Endothelial cell of umbilical vein (primary cell): ENCODE data around the gene CCDC106. TPM values are rescaled to one million over a fixed set of nuclear protein-coding genes. Genes with fewer than 3 reads are reported as not detected.

Source experiments
- BruUV-seq: library from RNA; stranded (reverse); fragments of 400-500 nt; replicated peaks from 2 replicates; lab custom pipeline; 2021; lab: Mats Ljungman, UMichigan
- CTCF ChIA-PET: fragments of 300-600, 350-600 bp; sonication (Branson Sonifier 250); formaldehyde crosslinking; loops from one replicate; lab custom pipeline; 2021; ENCODE audit warnings: antibody characterized with exemption, inconsistent platforms; lab: Charles Lee
- POLR2A ChIA-PET: fragments of 300-600, 350-600 bp; sonication (Branson Sonifier 250); formaldehyde crosslinking; loops from one replicate; lab custom pipeline; 2021; ENCODE audit warnings: antibody characterized with exemption, inconsistent platforms; lab: Charles Lee
- DNase-seq: peaks from one replicate; pipeline ENCODE4 v3.0.0-alpha.2; 2011; ENCODE audit warnings: low read depth, low spot score
- FAIRE-seq: peaks from 2 replicates; lab custom pipeline; 2011; peaks lifted over from hg19 to GRCh38; lab: Jason Lieb, UNC
- H2AFZ ChIP-seq: 2 replicates; pipeline ENCODE4 v1.6.0; 2012; ENCODE audit warnings: low read depth, low read length, control low read depth, inconsistent platforms
- H3K27ac ChIP-seq: 2 replicates; pipeline ENCODE4 v1.5.1; 2011; ENCODE audit warnings: low read depth, mild to moderate bottlenecking, control low read depth, low read length, moderate library complexity; ENCODE audit not compliant: insufficient read depth
- H3K27me3 ChIP-seq, 2 experiments: 2 replicates each; pipeline versions ENCODE4 v1.6.0 to v1.6.1; 2011; ENCODE audit warnings: low read length in 2 of 2, mixed read lengths in 1 of 2; ENCODE audit not compliant: control insufficient read depth in 2 of 2, insufficient read depth in 2 of 2
- H3K36me3 ChIP-seq, 2 experiments: 2 replicates in 1 of 2; 3 replicates in 1 of 2; pipeline ENCODE4 v1.5.1; 2011; ENCODE audit warnings: low read length in 2 of 2, mild to moderate bottlenecking in 1 of 2, moderate library complexity in 1 of 2; ENCODE audit not compliant: control insufficient read depth in 2 of 2, insufficient read depth in 2 of 2; ENCODE audit errors: extremely low read depth in 1 of 2
- H3K4me1 ChIP-seq: 3 replicates; pipeline ENCODE4 v1.5.1; 2011; ENCODE audit warnings: mild to moderate bottlenecking, low read length; ENCODE audit not compliant: control insufficient read depth, insufficient read depth; ENCODE audit errors: extremely low read depth
- H3K4me2 ChIP-seq: 2 replicates; pipeline ENCODE4 v1.6.1; 2011; ENCODE audit warnings: low read length, control low read depth, mixed read lengths; ENCODE audit not compliant: insufficient read depth
- H3K4me3 ChIP-seq, 3 experiments: fragments of 200-600 bp in 1 of 3; sonication (generic), shearing (Covaris generic) in 1 of 3; replicated peaks in 1 of 3; 2 replicates each; pipeline ENCODE4 v1.5.1; 2011 to 2016; ENCODE audit warnings: control low read depth in 3 of 3, low read length in 3 of 3, mild to moderate bottlenecking in 2 of 3, inconsistent platforms in 1 of 3, low read depth in 1 of 3, moderate library complexity in 1 of 3; ENCODE audit not compliant: insufficient read depth in 1 of 3
- H3K79me2 ChIP-seq: 2 replicates; pipeline ENCODE4 v1.6.0; 2012; ENCODE audit warnings: low read length, inconsistent platforms; ENCODE audit not compliant: control insufficient read depth, insufficient read depth
- H3K9ac ChIP-seq: replicated peaks from 2 replicates; pipeline ENCODE3; 2011; ENCODE audit warnings: low read length, control low read depth; ENCODE audit not compliant: insufficient read depth; ENCODE audit errors: extremely low read depth
- H3K9me1 ChIP-seq: replicated peaks from 3 replicates; pipeline ENCODE4 v1.6.0; 2011; ENCODE audit warnings: mild to moderate bottlenecking, low read length; ENCODE audit not compliant: control insufficient read depth, insufficient read depth; ENCODE audit errors: extremely low read depth
- H3K9me3 ChIP-seq: replicated peaks from 2 replicates; pipeline ENCODE4 v1.5.1; 2012; ENCODE audit warnings: low read length, inconsistent platforms; ENCODE audit not compliant: control insufficient read depth, insufficient read depth
- H4K20me1 ChIP-seq: replicated peaks from 2 replicates; pipeline ENCODE3; 2011; ENCODE audit warnings: mild to moderate bottlenecking, low read length; ENCODE audit not compliant: control insufficient read depth, insufficient read depth; ENCODE audit errors: extremely low read depth
- EZH2 ChIP-seq: IDR thresholded peaks from 2 replicates; pipeline ENCODE4 v1.6.1; 2012; ENCODE audit warnings: borderline replicate concordance, low read depth, mild to moderate bottlenecking, moderate library complexity, low read length, inconsistent platforms; ENCODE audit not compliant: severe bottlenecking
- FOS ChIP-seq: IDR thresholded peaks from 2 replicates; pipeline ENCODE4 v1.6.1; 2011; ENCODE audit warnings: mild to moderate bottlenecking, low read length, moderate library complexity, borderline replicate concordance; ENCODE audit not compliant: insufficient read depth
- GATA2 ChIP-seq: IDR thresholded peaks from 2 replicates; pipeline ENCODE4 v1.7.0; 2011; ENCODE audit warnings: low read depth, mild to moderate bottlenecking, moderate library complexity, mixed read lengths, low read length; ENCODE audit not compliant: insufficient read length, insufficient read depth
- JUN ChIP-seq: IDR thresholded peaks from 2 replicates; pipeline ENCODE4 v1.6.1; 2011; ENCODE audit warnings: borderline replicate concordance, low read depth; ENCODE audit not compliant: insufficient read length, insufficient read depth
- MAX ChIP-seq: IDR thresholded peaks from 2 replicates; pipeline ENCODE4 v1.6.1; 2011; ENCODE audit not compliant: insufficient read depth, insufficient read length
- MYC ChIP-seq: IDR thresholded peaks from one replicate; pipeline ENCODE4 v1.6.1; 2011; ENCODE audit warnings: mild to moderate bottlenecking, low read depth, low read length
- POLR2A ChIP-seq: IDR thresholded peaks from 2 replicates; pipeline ENCODE4 v1.6.1; 2012; ENCODE audit warnings: low read depth, mild to moderate bottlenecking, control low read depth, low read length
- POLR2AphosphoS5 ChIP-seq: IDR thresholded peaks from 2 replicates; pipeline ENCODE4 v1.6.1; 2012; ENCODE audit warnings: low read depth, mild to moderate bottlenecking, control low read depth, low read length, moderate library complexity; ENCODE audit not compliant: insufficient read depth
- dilution Hi-C: fragments of 300-500 bp; cut with MboI; formaldehyde crosslinking; loops from one replicate; pipeline ENCODE4 v1.15.0; 2019; ENCODE audit warnings: low sequenced_read_pairs; ENCODE audit not compliant: extremely low pct_ligation_motif_present
- intact Hi-C: fragments of 100-400 bp; cut with micrococcal nuclease; formaldehyde crosslinking; loops from one replicate; pipeline ENCODE4 v1.10.0; 2022
- polyA plus RNA-seq, 4 experiments: library from polyadenylated mRNA; depleted of rRNA in 3 of 4; stranded (reverse) in 3 of 4; unstranded in 1 of 4; fragments of >200 nt; gene quantifications; 2 replicates each; pipeline versions ENCODE4 v1.2.1 to v1.2.3, GENCODE V29; 2011 to 2012; ENCODE audit warnings: missing spikeins in 1 of 4
- total RNA-seq: library from RNA; stranded (reverse); gene quantifications from 2 replicates; pipeline ENCODE4 v1.2.3, GENCODE V29; 2021
- TF ChIP-seq, protein P1 (sequence below), 2 donors: IDR thresholded peaks; 1 replicate in 1 of 2; 2 replicates in 1 of 2; pipeline ENCODE4 v1.5.1; 2011; ENCODE audit warnings: low read length in 2 of 2, mild to moderate bottlenecking in 2 of 2, moderate library complexity in 2 of 2, control low read depth in 1 of 2, inconsistent platforms in 1 of 2, low read depth in 1 of 2; ENCODE audit not compliant: insufficient read depth in 1 of 2; ENCODE audit errors: extremely low read depth in 1 of 2

CCDC106 gene
- total and polyA plus RNA-seq, 2 donors (not counting 3 experiments of a cell fraction or from before 2014, with no cell fraction given), result 11.8 to 12.0 TPM

- no peak for FAIRE-seq
- POLR2A ChIA-PET, result no interaction called here
- Histone ChIP-seq H4K20me1 (no peaks in the 10 kb centered on the region), H3K27ac (no peak overlapping the region), H3K4me2 (no peak overlapping the region), H3K79me2 (peaks cover 50% of the 10 kb centered on the region), H3K9ac (no peak overlapping the region), H3K9me3 (no peaks in the 10 kb centered on the region), H2AFZ (no peak overlapping the region), H3K4me3 (no peak overlapping the region), H3K9me1 (no peaks in the 10 kb centered on the region), H3K27me3 (no peaks in the 10 kb centered on the region), H3K36me3 (peaks cover 3 to 53% of the 10 kb centered on the region in 2 experiments), H3K4me1 (no peaks in the 10 kb centered on the region)
- intact Hi-C loops (no loop called here), dilution Hi-C loops (no loop called here)
- no TSS peak for BruUV-seq
- DNase-seq, result no peak
- TF ChIP-seq EZH2, result no peak
- TF ChIP-seq GATA2, result no peak
- TF ChIP-seq JUN, result no peak
- no peak for TF ChIP-seq POLR2AphosphoS5
- TF ChIP-seq MYC, result no peak
- no peak for TF ChIP-seq FOS
- no peak for TF ChIP-seq POLR2A
- TF ChIP-seq, protein P1, sequence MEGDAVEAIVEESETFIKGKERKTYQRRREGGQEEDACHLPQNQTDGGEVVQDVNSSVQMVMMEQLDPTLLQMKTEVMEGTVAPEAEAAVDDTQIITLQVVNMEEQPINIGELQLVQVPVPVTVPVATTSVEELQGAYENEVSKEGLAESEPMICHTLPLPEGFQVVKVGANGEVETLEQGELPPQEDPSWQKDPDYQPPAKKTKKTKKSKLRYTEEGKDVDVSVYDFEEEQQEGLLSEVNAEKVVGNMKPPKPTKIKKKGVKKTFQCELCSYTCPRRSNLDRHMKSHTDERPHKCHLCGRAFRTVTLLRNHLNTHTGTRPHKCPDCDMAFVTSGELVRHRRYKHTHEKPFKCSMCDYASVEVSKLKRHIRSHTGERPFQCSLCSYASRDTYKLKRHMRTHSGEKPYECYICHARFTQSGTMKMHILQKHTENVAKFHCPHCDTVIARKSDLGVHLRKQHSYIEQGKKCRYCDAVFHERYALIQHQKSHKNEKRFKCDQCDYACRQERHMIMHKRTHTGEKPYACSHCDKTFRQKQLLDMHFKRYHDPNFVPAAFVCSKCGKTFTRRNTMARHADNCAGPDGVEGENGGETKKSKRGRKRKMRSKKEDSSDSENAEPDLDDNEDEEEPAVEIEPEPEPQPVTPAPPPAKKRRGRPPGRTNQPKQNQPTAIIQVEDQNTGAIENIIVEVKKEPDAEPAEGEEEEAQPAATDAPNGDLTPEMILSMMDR (IDR thresholded peaks at IDR 0.05; ENCODE audit: extremely low read depth in 1 of 2, insufficient read depth in 1 of 2, low read depth in 1 of 2, low read length in 2 of 2), result no peak
- TF ChIP-seq MAX, result no peak
- CTCF ChIA-PET, result no interaction called here
Measured at GRCh38 chr19:55684946-55685681, 37.1 kb downstream of the CCDC106 start.
